HG02943 (cell line): ENCODE measurements around the gene OR2D2.
"Not testable (repeated sequence)": the region's sequence is repeated elsewhere in the genome, so short reads cannot be mapped to it uniquely, and the experiment has no call there.

Experiments
- ATAC-seq: cut with Tn5 transposase; IDR thresholded peaks from one replicate; pipeline ENCODE4 v1.9.1; 2021; ENCODE audit warnings: mild to moderate bottlenecking, low read depth, moderate library complexity; ENCODE audit not compliant: unreplicated experiment

OR2D2 gene, protein sequence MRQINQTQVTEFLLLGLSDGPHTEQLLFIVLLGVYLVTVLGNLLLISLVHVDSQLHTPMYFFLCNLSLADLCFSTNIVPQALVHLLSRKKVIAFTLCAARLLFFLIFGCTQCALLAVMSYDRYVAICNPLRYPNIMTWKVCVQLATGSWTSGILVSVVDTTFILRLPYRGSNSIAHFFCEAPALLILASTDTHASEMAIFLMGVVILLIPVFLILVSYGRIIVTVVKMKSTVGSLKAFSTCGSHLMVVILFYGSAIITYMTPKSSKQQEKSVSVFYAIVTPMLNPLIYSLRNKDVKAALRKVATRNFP

DNA sequence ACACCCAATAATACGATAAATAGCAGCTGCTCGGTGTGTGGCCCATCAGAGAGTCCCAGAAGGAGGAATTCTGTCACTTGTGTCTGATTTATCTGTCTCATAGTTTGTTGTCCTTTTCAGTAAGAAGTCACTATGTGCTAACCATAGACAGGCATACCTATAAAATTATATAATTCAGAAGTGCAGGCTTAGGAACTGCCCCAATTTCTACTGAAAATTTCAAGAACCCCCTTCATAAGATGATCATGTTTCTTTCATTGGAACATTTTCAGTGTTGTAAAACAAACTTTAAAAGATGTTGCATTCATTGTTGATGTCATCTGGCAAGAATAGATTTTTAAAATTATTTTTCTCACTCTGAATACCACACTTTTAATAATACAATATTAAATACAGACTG lies at the start of gene OR2D2:
Gene OR2D2 (minus strand): TSS at position 101 of the 400 bp plus-strand sequence. CDS start 0 bp downstream, at position 101.
- no peak for ATAC-seq

GRCh38 chr11:6941970-6942369 lies 49.7 kb upstream of the OR2D2 start:
- no peak for ATAC-seq

GRCh38 chr11:6932145-6932544 lies 39.8 kb upstream of the OR2D2 start:
- no peak for ATAC-seq

GRCh38 chr11:6931146-6931713 lies 38.9 kb upstream of the OR2D2 start:
- no peak for ATAC-seq

GRCh38 chr11:6928916-6929315 lies 36.6 kb upstream of the OR2D2 start:
- ATAC-seq = no peak

- peak; percentile 47 for ATAC-seq
Measured at GRCh38 chr11:6927030-6927617, 34.8 kb upstream of the OR2D2 start.

DNA sequence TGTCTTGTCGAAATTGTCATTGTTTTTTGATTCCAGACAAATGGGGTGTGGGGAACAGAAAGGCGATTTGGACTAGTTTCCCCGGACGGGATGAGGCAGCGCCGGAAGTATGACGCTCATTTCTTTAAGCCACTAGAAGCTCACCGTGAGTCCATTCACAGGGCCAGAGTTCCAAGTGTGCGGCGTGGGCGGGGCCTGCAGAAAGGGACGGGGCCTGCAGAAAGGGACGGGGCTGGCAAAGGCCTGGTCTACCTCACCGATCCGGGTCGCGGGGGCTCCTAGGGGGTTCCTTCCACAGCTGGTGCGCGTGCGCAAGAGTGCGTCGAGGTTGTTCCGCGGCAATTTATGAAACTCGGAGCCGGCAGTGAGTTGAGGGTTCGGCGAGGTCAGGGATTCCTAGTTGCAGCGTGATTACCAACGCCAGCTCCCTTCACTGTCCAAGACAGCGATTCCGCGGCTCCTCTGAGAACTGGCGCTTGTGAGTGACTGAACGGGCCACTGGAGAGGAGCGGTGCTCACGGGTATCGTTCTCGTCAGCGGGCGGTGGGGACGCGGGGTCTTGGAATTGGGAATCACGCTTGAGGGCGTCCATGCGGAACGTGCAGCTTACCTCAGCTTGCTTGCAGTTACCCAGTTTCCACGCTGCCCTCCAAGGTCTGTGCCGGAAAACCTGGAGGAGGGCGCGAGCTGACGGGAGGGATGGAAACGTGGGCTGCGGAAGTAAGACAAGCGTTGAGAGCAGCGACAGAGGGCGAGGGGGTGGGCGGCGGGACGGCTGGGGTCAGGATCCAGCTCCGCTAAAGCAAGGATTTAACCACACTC lies 34.1 kb upstream of the OR2D2 start, which contains the start of gene ZNF215:
Gene ZNF215 (plus strand): TSS at position 219 of the 822 bp plus-strand sequence. CDS start 5,847 bp downstream, outside the sequence.
- peak; percentile 69 for ATAC-seq

DNA sequence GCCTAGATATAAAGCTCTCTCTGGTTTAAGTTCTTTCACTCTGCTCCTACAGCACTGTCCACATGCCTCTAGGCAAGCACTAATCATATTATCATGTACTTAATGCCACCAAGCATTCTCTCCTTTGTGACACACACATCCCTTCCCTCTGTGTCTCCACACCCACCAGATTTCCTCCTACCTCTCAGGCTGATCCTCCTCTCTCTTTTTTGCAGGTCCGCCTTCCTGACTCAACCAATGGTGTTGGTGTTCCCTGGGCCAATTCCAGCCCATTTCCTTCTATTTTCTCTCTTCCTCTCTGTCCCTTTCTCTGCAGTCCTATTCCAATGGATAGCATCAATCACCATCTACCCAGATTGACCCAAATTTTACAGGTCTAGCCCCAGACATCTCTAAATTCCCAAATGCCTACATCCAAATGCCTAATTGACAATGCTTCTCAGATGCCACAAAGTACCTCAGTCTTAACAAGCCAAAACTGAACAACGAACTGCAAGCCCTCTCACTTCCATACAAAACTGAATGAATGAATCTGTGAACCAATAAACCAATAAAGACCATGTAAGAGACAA lies 33.4 kb upstream of the OR2D2 start:
- peak; percentile 13 for ATAC-seq

- ATAC-seq = no peak
Measured at GRCh38 chr11:6925007-6925577, 32.8 kb upstream of the OR2D2 start.

DNA sequence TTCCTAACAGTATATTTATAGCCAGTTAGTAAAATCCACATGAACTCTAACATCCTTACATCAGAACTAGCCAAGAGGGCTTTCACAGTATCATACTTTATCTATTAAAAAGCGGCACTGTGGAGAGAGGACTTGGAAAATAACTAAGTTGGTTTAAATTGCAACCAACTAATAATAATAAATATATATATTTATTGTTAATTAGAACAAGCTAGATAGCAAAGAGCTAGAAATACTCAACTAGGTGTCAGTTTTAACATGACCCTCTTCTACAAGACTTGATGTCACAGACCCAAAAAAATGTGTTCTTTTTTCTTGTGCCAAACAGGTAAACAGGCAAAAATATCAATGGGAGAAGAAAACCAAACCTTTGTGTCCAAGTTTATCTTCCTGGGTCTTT lies 28.4 kb upstream of the OR2D2 start, which contains the start of gene OR2D3:
Gene OR2D3 (plus strand): TSS at position 301 of the 400 bp plus-strand sequence. CDS start 0 bp downstream, at position 301.
- ATAC-seq = no peak

DNA sequence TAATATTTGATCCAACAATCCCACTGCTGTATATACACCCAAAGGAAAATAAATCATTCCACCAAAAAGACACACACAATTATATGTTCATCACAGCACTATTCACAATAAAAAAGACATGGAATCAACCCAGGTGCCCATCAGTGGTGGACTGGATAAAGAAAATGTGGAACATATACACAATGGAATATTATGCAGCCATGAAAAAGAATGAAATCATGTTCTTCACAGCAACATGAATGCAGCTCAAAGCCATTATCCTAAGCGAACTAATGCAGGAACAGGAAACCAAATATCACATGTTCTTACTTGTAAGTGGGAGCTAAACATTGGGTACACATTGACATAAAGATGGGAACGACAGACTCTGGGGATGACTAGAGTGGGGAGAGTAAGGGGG lies 27.4 kb upstream of the OR2D2 start:
- ATAC-seq = no peak

GRCh38 chr11:6911948-6912347 lies 19.6 kb upstream of the OR2D2 start:
- ATAC-seq = no peak

DNA sequence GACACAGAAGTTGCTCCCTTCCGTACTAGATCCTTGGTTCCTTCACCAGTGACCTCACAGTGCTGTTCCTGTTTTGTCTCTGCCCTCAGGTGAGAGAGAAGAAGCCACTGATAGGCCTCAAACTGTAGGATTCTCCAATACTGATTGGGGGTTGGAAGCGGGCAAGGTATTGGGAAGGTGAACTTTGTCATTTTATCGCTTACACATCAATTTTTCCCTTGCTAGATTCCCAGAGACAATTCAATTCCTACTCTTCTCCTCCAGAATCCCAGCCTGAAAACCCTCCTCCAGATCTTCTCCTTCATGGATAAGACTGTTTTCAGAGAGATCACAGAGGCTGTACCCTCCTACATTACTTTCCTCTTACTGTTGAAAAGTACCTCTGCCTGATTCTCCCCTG lies 19.1 kb upstream of the OR2D2 start:
- no peak for ATAC-seq

DNA sequence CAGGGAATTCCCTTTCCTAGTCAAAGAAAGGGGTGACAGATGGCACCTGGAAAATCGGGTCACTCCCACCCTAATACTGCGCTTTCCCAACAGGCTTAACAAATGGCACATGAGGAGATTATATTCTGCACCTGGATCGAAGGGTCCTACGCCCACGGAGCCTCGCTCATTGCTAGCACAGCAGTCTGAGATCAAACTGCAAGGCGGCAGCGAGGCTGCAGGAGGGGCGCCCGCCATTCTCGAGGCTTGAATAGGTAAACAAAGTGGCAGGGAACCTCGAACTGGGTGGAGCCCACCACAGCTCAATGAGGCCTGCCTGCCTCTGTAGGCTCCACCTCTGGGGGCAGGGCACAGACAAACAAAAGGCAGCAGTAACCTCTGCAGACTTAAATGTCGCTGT lies 12.5 kb upstream of the OR2D2 start:
- not testable (repeated sequence) for ATAC-seq

- ATAC-seq = no peak
Measured at GRCh38 chr11:6900327-6900999, 8.2 kb upstream of the OR2D2 start.

DNA sequence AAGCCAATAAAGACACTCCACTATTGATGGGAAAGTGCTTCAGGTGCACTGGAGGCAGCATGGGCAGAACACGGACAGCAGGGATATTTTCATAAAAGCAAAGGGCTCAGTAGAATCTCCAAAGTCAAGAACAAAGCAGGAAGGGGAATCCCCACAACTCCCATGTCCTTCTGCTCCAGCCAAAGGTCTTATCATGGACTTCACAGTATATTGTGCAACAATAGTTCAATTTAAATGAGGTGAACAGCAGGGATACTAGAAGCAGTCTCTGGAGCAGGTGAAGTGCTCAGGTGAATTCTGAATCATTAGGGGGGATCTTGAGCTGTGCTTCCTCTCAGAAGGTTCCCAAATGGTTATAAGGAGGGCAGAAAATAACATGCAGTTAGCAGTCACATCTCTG lies 6.6 kb upstream of the OR2D2 start:
- ATAC-seq = no peak

DNA sequence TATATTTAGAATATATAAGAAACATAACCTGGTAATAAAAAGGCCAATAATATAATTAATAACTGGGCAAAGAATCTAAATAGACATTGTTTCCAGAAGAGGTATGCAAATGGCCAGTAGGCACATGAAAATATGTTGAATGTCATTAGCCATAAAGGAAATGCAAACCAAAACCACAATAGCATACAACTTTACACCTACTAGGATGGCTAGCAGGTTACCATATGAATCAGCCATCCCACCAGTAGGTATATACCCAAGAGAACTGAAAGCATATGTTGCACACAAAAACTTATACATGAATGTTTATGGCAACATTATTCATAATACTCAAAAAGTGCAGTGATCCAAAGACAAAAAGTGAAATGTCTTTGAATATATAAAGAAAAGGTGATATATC lies 2.7 kb upstream of the OR2D2 start:
- no peak for ATAC-seq

GRCh38 chr11:6894097-6894496 lies 1.8 kb upstream of the OR2D2 start:
- no peak for ATAC-seq

GRCh38 chr11:6889835-6890234 lies 2.5 kb downstream of the OR2D2 start:
- no peak for ATAC-seq

DNA sequence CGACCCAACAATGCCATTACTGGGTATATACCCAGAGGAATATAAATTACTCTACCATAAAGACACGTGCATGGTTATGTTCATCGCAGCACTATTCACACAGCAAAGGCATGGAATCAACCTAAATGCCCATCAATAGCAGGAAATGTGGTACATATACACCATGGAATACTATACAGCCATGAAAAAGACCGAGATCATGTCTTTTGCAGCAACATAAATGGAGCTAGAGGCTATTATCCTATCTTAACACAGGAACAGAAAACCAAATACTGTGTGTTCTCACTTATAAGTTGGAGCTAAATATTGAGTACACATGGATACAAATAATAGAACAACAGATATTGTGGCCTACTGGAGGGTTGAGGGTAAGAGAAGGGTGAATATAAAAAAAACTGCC lies 3.5 kb downstream of the OR2D2 start:
- no peak for ATAC-seq
